IPS-11a (cell line): ENCODE results near the gene PFDN6.
A peak's percentile ranks its signal among the peaks of the same experiment; 100 is the strongest.
"Not testable (repeated sequence)": the region's sequence is repeated elsewhere in the genome, so short reads cannot be mapped to it uniquely, and the experiment has no call there.

ENCODE experiments used
- H3K4me3 ChIP-seq: one replicate; pipeline ENCODE4 v1.5.1; 2013; ENCODE audit warnings: low read depth, low read length, control low read depth

PFDN6 gene

GRCh38 chr6:33273129-33273923, 16.1 kb upstream of the PFDN6 start:
- peak overlapping the region; percentile 86 for H3K4me3 ChIP-seq

DNA sequence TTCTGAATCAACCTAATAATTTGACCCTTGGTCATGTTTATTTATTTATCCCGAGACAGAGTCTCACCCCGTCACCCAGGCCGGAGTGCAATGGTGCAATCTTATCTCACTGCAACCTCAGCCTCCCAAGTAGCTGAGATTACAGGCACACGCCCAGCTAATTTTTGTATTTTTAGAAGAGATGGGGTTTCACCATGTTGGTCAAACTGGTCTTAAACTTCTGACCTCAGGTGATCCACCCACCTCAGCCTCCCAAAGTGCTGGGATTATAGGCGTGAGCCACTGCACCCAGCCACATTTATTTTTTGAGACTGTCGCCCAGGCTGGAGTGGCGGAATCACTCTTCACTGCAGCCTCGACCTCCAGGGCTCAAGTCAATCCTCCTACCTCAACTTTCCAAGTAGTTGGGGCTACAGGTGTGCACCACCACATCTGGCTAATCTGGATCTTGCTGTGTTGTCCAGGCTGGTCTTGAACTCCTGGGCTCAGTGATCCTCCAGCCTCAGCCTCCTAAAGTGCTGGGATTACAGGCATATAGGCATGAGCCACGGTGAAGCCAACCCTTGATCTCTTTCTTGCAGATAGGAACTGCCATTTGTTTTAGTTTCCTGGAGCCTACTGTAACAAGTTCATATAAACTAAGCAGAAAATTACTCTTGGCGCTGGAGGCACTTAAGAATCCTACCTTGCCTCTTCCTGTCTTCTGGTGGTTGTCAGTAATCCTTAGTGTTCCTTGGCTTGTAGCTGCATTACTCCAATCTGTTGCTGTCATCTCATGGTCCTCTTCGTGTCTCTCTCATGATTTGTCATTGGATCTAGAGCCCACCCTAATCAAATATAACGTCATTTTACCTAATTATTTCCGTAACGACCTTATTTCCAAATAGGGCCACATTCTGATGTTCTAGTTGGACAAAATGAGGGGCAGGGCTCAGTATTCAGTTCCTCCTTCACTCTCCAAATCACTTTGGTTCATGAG, 15.2 kb upstream of the PFDN6 start:
- H3K4me3 ChIP-seq, result peak overlapping the region; percentile 9

- H3K4me3 ChIP-seq, result not testable (repeated sequence)
Observed at GRCh38 chr6:33275795-33276580, 13.4 kb upstream of the PFDN6 start.

DNA sequence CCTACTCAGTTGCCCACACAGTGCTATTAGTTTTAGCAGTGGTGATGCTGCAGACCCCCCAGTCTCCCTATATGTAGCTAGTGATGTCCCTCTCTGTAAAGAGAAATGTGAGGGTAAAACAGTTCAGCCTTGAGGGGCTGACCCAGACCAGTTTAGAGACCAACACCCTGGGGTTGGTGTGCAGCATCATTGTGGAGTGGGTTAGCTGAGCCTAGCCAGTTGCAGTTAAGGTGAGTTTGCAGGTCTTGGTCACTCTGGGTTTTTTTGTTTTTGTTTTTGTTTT, 12.9 kb upstream of the PFDN6 start:
- peak overlapping the region; percentile 18 for H3K4me3 ChIP-seq

GRCh38 chr6:33276864-33277662, 12.3 kb upstream of the PFDN6 start, which contains the start of gene B3GALT4:
Gene B3GALT4, plus strand, starts transcription at chr6:33277123. Its CDS starts 297 bp downstream, at chr6:33277420.
- peak within 1 kb of the TSS; percentile 69 for H3K4me3 ChIP-seq

DNA sequence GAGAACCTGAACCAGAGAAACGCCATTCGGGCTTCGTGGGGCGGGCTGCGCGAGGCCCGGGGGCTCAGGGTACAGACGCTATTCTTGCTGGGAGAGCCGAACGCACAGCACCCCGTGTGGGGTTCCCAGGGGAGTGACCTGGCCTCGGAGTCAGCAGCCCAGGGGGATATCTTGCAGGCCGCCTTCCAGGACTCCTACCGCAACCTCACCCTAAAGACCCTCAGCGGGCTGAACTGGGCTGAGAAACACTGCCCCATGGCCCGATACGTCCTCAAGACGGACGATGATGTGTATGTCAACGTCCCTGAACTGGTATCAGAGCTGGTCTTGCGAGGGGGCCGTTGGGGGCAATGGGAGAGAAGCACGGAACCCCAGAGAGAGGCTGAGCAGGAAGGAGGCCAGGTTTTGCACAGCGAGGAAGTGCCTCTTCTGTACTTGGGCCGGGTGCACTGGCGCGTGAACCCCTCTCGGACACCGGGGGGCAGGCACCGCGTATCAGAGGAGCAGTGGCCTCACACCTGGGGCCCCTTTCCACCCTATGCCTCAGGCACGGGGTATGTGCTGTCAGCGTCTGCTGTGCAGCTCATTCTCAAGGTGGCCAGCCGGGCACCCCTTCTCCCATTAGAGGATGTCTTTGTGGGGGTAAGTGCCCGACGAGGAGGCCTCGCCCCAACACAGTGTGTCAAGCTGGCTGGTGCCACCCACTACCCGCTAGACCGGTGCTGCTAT, 11.6 kb upstream of the PFDN6 start:
- peak overlapping the region; percentile 69 for H3K4me3 ChIP-seq

- no peak overlapping the region for H3K4me3 ChIP-seq
Observed at GRCh38 chr6:33278392-33278741, 11.0 kb upstream of the PFDN6 start.

DNA sequence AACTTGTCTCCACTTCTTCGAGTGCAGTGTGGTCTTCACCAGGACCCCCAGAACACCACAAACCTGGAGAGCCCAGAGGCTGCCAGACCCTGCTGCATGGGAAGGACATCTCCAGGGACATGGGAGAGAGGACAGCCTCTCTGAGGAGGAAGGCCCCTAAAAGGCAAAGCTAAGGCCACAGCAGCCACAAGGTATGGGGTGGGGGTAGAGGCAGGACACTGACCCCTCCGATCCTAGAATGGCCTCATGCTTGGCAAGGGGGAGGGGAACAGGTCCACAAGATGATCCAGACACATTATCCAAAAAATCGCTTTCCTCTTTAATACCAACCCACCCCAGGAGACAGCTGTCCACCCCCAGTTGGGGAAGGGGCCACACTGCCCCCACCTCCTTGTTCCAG, 10.6 kb upstream of the PFDN6 start:
- no peak overlapping the region for H3K4me3 ChIP-seq

DNA sequence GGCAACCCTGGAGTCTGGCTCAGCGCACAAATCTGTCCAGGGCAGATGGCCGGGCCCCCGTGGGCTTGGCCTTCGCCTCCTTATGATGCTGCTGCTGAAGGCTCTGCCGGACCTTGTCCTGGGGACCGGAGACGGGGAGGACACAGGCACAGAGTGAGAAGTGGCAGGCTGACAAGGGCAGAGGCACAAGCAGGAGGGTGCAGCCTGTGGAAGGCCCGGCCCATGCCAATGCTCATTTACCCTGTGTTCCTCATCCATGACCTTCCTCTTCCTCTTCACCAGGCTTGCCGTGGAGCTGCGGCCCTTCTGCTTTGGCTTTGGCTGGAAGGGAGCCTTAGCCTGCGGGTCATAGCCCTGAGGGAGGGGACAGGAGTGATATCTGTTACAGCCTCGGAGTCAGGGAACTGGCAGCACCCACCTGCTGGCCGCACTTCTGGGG, 10.1 kb upstream of the PFDN6 start:
- no peak overlapping the region for H3K4me3 ChIP-seq

DNA sequence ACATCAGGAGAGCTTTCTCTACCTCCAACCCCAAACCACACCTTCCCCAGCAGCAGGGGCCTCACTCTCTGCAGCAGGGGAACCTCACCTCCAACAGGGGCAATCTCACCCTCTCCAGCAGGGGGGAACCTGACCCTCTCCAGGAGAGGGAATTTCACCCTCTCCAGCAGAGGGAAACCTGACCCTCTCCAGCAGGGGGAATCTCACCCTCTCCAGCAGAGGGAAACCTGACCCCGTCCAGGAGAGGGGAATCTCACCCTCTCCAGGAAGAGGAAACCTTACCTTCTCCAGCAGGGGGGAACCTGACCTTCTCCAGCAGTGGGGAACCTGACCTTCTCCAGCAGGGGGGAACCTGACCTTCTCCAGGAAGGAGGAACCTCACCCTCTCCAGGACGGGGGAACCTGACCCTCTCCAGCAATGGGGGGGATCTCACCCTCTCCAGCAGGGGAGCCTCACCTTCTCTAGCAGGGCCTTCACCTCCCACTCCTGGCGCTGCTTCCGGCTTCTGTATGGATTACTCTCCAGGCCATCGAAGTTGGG, 9.4 kb upstream of the PFDN6 start:
- no peak overlapping the region for H3K4me3 ChIP-seq

GRCh38 chr6:33280539-33280938, 8.9 kb upstream of the PFDN6 start:
- H3K4me3 ChIP-seq, result no peak overlapping the region

- not testable (repeated sequence) for H3K4me3 ChIP-seq
Observed at GRCh38 chr6:33285214-33285613, 4.2 kb upstream of the PFDN6 start.

DNA sequence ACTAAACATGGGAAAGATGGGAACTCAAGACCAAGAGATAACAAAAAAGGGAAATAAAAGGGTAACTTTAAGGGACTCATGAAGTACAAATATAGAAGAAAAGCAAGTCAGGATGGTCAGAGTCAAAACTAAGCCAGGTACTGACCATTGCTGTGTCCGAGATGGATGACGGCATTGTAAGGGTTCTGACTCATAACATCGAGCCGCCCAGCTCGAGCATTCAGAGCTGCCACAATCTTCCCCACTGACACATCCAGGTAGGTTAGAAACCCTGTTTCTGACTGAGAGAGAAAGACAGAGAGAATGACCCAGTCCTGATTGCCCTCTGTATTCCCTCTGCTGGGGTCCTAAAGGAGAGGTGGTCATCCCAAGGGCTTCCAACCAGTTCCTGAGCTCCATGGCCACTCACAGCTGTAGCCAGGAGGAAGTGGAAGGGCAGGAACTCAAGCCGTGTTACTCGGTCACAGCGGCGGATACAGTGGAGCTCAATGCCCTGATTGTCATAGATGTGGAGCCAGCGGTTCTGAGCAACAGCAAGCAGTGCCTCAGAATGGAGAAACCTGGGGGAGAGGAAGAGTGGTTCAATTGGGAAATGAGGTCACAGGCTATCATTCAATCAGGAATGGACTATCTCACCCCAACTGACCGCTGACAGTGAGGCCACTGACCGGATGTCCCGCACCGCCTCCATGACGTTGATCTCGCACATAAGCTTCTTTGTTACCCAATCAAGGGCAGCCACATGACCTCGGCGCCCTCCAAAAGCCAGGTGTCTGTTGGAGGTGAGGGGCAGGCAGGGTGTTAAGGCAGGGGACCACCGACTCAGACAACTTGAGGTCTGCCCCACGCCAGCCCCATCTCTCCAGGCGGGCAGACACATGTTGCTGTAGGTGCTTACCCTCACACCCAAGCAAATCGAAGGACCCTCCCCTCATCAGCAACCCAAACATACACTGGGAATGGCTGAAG, 2.2 kb upstream of the PFDN6 start:
- H3K4me3 ChIP-seq, result no peak overlapping the region

DNA sequence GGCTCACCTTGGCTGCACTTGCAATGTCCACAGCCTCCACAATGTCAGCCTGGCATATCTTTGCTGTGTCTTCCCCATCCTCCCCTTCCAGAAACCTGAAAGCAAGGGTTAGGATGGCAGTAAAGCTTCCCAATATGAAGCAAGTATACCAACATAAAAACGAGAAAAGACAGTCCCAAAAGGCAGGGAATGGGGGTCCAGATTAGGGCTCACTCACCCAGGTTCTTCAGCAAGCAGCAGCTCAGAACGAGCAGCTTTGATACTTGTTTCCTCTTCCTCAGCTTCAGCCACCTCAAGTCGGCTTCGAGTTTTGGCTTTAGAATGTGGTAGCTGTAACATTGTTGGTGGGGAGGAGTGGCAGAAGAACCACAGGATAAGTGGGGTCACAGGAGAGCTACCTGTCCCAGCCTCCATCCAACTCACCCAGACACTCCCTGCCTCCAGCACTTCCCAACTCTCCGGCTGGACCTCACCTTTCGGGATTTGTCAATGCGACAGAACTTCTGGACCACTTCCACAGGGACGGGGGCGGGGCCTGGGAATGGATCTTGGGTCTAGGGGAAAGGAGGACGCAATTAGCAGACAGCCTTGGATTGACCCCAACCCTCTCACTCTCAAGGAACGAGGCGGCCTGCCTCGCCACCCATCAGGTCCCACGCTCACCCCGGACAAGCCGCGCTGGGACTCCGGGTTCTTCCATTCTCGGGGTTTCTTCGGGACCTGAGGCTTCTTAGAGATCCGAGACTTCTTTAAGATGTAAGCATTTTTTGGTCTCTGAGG, 1.1 kb upstream of the PFDN6 start:
- H3K4me3 ChIP-seq, result peak overlapping the region; percentile 96

DNA sequence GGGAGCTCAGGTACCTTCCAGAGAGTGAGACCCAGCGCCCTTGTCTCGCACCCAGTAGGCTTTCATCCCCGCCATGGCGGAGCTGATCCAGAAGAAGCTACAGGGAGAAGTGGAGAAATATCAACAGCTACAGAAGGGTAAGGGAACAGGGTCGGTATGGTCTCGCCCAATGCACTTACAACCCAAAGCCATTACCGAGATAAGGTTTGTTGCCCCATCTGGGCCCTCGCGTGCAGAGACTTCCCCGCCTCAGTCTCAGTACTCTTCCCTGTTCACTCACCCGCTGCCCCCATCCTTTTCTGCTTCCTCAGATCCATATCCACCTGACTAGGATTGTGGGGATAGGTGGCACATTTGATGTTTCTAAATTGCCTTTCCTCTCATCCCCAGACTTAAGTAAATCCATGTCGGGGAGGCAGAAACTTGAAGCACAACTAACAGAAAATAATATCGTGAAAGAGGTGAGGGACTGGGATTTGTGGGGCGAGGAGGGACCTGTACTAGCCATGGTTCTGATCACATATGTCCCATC, 449 bp downstream of the PFDN6 start:
- H3K4me3 ChIP-seq, result peak overlapping the region; percentile 96

DNA sequence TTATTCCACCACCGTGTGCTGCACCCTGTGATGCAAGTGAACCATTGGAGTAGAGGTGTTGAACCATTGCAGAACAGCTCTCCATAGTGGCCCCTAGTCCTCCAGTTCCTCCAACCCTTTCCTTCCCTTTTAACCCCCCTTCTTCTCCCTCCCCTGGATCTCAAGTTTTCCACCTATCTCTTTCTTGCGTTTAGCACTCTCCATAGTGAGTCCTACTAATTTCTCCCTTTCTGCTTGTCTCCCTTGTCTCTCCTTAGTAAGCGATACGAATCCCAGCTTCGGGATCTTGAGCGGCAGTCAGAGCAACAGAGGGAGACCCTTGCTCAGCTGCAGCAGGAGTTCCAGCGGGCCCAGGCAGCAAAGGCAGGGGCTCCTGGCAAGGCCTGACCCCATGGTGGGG, 1.1 kb downstream of the PFDN6 start:
- peak overlapping the region; percentile 96 for H3K4me3 ChIP-seq

DNA sequence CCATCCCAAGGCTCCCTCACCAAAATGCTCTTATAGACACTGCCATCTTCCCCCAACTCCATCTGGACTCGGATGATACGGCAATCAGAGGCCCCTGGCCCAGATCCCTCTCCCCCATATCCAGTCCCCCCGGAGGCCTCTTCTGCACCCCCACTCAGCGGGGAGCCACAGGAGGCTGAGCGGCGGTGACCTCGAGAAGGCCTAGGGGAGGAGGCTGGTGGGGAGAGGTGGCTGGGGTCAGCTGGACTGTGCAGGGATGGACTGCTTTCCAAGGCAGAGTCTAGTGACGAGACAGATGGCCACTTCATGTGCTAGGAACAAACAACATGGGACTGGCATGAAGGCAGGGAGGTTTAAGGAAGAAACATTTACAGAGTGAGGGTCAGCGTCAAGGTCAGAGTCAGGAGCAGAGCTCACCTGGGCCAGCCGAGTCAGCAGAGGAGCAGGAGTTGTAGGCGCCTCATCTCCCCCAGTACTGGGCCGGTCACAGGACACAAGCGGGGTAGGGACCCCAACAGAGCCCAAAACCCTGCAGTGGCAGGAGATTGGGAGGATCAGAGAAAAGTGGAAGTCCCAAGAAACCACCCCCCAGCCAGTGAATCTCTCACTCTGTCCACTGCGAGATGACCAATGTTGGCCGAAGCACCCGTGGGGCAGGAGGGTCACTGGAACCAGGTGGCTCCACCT, 3.7 kb downstream of the PFDN6 start:
- no peak overlapping the region for H3K4me3 ChIP-seq
